NOMO-1 treated with DMSO at 0.1 percent for 48 hours (cell line): Measurements from ENCODE around the gene UHRF1.

Source experiments
- DNase-seq: peaks from one replicate; lab custom pipeline; 2025; ENCODE audit not compliant: unreplicated experiment; lab: John Stamatoyannopoulos, UW

UHRF1 gene

DNA sequence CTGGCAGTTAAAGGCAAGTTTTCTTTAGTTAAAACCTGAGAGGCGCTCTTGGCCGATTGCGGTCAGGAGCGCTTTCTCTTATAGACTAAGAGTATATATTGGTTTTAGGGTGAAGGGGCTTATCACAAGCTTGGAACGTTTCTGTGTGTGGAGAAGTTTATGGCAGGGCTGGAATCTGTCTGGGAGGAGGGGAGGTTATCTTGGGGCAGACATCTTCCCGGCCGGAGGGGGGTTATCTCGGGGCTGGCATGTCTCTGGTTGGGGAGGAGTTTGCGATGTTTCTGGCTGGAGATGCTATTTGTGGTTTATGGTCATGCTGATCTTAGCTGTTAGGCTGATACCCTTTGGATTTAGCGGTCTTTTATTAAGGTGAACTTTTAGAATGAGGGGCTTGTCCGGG, 78.0 kb downstream of the UHRF1 start:
- DNase-seq: no peak

DNA sequence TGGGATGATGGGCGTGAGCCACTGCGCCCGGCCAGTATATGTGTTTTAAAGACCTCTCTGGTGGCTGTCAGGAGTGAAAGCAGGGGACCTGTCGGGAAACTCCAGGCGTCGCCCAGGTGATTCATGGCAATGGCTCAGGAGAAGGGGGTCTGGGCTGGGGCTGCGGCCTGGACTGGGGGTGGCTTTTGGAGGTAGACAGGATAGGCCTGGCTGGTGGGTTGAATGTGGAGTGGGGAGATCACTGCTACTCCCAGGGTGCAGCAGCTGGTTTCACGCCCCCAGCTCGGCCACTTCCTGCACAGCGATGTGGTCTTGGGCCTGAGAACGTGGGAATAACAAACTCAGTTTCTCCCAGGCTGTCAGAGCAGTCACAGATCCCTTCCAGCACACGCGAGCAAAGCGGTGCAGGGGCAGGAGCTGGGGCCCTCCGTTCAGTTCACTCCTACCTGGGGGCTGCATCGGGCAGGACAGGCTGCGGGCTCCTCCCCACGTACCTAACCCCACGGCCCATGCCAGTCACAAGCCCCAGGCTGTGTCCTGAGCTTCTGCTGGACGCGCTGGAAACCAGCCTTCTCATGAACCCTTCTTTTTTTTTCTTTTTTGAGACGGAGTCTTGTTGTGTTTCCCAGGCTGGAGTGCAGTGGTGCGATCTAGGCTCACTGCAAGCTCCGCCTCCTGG, 78.5 kb downstream of the UHRF1 start:
- DNase-seq: no peak

DNA sequence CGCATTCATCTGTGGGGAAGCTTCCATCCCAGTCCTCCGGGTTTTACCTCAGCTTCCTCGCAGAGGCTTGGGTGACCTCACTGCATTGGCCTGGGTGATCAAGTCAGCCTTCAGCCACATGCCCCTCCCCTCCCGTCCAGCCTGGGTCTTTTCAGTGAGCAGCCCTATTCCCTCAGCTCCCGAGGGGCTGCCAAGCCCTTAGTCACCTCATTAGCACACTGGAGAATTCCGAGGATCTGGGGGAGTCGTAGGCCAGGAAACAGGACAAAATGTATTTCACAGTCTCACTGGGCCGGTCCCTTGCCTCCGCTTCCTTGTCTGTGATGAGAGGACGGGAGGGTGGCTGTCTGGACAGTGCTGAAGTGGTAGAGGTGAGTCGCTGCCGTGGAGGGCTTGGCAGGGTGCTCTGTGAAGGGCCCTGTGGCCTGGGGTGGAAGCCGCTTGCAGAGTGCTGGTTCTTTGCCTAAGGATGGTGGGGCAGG, 79.5 kb downstream of the UHRF1 start:
- no peak for DNase-seq

DNA sequence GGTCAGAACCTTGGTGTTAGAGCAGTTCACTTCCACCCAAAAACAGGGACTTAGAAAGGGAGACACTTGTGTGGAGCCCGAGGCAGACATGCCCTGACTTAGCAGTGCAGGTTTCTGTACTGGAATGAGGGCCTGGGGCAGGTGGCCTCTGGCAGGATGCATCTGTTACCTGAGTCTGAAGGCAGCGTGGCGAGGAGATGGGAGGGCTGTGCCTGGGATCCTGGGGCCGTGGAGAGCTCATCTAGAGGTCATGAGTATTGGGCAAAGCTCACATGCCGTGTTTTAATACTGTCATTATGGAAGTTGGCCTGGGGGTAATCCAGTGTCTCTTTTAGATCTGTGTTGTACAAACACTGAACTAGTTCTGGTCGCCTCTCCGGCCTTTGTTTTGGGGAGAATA, 81.0 kb downstream of the UHRF1 start:
- no peak for DNase-seq

DNA sequence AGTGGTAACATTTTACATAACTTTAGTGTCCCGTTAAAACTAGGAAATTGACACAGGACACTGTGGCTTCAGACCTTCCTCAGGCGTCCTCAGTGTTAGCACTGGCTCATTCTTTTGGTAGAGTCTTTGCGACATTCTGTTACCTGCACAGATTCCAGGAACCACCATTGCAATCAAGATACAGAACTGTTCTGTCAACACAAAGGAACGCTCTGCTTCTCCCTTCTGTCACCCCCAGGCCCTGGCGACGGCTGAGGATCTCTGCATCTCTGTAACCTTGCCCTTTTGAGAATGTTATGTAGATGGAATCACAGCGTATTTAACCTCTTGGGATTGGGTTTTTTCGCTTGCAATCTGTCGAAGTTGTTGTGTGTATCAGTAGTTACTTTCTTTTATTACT, 82.2 kb downstream of the UHRF1 start:
- no peak for DNase-seq

DNA sequence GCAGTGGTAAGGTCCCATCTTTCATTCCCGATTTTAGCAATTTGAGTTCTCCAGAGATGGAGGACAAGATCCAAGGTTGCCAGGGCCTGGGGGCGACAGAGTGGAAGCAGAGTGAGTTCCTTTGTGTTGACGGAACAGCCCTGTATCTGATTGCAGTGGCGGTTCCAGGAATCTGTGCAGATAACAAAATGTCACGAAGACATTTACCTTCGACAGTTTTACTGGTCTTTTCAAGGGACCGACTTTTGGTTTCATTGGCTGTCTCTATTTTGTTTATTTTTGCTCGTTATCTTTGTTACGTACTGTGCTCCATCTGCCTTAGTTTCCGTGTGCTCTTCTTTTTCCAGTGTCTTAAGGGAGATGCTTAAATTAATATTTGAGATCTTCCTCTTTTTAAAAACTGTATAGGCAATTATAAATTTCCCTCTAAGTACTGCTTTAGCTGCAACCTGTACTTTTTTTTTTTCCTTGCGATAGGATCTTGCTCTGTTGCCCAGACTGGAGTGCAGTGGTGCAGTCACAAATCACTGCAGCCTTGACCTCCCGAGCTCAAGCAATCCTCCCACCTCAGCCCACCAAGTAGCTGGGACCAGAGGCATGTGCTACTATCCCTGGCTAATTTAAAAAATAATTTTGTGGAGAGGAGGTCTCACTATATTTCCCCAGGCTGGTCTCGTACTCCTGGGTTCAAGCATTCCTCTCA, 82.8 kb downstream of the UHRF1 start:
- no peak for DNase-seq

DNA sequence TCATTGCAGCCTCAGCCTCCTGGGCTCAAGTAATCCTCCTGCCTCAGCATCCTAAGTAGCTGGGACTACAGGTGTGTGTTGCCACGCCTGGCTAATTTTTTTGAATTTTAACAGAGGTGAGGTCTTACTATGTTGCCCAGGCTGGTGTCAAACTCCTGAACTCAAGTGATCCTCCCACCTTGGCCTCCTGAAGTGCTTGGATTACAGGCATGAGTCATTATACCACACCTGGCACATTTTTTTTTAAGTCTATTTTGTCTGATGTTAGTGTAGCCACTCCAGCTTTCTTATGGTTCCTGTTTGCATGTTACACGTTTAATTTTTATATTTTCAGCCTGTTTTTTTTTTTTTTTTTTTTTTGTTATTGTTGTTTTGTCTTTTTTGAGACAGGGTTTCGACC, 84.4 kb downstream of the UHRF1 start:
- DNase-seq: no peak

DNA sequence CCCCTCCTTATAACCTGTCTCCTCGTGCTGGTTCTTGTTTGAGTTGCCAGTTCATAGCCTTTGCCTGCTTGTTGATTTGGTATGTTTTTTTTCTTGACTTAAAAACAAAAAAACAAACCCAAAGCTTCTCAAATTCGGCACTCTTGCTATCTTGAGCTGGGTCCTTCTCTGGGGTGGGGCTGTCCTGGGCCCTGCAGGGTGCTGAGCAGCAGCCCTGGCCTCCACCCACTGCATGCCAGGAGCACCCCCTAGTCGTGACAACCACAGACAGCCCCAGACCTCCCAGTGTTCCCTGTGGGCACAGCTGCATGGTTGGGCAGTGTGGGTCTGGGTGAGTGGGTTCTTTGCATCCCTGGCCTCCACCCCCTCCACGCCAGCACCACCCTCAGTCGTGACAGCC, 87.4 kb downstream of the UHRF1 start:
- DNase-seq: no peak

DNA sequence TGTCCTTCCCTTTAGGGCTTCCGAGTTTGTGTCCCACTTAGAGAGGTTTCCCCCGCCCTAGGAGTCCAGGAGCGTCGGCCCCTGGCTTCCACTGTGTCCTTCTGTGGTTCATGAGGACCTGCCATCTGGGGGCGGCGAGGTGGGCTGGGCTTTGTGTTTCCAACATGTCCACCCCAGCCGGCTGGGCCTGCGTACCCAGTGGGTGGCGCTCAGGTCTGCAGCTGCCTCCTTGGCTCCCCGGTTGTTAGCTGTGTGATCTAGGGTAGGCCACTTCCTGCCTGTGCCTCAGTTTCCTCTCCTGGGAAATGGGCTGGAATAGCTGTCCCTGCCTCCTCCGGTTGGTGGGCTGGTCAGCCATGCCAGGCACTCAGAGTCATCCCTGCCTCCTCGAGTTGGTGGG, 88.0 kb downstream of the UHRF1 start:
- DNase-seq: no peak

DNA sequence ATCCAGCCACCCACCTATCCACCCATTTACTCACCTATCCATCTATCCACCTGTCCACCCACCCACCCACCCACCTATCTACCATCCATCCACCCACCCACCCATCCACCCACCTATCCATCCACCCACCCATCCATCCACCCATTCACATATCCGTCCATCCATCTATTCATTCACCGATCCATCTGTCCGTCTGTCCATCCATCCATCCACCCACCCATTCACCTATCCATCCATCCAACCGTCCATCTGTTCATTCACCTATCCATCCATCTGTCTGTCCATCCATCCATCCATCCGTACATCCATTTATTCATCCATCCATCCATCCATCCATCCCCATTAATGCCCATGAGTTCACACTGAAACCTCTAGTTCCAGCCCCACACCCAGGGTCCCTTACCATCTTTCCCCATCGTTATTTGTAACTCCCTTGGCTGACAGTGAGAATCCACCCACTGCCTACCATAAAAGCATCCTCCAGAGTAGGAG, 90.9 kb downstream of the UHRF1 start:
- no peak for DNase-seq

DNA sequence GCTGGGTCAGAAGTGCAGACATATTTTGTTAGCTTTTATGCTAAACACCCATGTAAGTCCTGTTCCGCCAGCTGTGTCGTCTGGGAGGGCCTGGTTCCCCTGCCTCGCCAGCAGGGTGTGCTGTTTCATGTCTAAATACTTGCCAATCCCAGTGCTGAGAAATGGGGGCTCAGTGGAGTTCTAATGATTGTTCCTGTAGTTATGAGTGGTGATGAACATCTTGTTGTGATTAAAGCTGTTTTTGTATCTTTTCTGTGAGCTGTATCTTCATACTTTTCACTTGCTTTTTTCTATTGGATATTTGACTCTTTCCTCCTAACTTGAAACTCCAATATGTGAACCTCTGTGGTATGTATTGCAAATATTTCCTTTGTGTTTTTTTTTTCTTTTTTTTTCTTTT, 92.3 kb downstream of the UHRF1 start:
- DNase-seq: no peak

DNA sequence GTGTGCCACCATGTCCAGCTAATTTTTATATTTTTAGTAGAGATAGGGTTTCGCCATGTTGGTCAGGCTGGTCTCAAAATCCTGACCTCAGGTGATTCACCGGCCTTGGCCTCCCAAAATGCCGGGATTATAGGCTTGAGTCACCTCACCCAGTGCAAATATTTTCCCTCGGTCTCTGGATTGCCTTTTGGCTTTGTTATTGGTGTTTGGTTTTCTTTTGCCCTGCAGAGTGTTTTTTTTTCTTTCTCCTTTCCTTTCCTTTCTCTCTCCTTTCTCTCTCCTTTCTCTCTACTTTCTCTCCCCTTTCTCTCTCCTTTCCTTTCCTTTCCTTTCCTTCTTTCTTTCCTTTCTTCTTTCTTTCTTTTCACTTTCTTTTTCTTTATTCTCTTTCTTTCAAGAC, 92.8 kb downstream of the UHRF1 start:
- DNase-seq: no peak

DNA sequence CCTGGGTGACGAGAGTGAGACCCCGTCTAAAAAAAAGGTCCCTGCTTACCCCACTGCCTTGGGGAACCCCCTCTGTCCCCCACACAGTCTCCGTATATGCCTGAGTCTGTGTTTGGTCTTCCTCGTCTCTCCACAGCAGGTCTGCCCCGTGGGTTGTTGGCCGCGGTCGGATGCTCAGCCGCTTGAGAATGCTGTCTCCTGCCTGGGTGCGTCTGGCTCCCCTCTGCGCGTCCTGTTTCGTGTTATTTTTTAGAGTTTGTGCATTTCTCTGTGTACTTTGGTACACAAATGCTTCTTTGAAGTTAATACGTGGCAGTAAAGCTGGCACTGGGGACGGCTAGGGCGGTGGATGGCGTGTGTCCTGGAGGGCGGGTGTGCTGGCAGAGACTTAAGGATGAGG, 94.5 kb downstream of the UHRF1 start:
- DNase-seq: no peak

DNA sequence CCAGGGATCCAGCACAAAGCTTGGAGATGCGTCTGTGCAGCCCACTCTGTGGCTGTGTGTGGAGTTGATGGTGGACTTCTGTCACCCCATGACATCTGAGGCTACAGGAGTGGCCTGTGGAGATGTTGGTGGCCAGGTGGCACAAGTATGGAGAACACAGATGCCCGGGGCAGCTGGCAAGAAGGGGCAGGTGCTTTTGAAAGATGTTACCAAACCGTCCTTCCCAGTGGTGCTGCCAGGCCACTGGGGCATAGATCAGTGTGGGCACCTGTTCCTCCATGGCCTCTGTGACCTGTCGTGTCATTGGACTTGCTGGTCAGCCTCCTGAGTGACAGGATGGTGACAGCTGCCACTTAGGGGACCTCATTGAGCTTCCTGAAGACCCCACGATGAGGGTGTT, 95.8 kb downstream of the UHRF1 start:
- no peak for DNase-seq

DNA sequence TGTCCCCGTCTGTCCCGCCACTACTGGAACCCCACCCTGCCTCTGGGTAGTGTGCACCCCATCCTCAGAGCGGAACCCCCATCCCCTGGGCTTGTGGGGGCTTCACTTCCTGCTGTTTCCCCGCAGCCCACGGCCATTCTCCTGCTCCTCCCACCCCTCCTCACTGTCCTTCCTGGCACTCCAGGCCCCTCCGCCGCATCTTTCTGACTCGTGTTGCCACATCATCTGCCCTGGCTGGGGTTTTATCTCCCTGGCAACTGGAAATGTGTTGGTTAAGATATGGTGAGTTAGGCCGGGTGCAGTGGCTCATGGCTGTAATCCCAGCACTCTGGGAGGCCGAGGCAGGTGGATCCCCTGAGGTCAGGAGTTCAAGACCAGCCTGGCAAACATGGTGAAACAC, 96.9 kb downstream of the UHRF1 start:
- DNase-seq: no peak

DNA sequence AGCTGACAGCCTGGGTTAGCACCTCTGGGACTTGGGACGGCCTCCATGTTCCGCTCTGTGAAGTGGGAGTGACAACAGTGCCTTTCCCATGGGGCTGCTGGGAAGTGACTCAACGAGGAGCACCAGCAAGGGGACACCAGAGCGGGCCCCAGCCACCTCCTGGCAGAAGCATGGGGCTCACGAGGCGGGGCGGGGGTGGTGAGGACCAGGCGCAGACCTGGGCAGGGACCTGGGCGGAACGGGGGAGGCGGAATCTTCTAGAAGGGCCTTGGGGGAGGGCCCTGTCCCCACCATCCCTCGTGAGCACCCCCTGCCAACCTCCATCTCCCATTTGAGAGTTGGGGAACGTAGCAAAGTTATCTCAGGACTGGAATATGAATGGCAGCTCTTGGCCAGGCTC, 97.5 kb downstream of the UHRF1 start:
- no peak for DNase-seq
